HG02642 (cell line): ENCODE results near the gene SDHA.
"Not testable (repeated sequence)": the region's sequence is repeated elsewhere in the genome, so short reads cannot be mapped to it uniquely, and the experiment has no call there.

Source experiments
- ATAC-seq: cut with Tn5 transposase; IDR thresholded peaks from one replicate; pipeline ENCODE4 v1.9.1; 2021; ENCODE audit warnings: mild to moderate bottlenecking; ENCODE audit not compliant: unreplicated experiment, poor library complexity

Gene SDHA

DNA sequence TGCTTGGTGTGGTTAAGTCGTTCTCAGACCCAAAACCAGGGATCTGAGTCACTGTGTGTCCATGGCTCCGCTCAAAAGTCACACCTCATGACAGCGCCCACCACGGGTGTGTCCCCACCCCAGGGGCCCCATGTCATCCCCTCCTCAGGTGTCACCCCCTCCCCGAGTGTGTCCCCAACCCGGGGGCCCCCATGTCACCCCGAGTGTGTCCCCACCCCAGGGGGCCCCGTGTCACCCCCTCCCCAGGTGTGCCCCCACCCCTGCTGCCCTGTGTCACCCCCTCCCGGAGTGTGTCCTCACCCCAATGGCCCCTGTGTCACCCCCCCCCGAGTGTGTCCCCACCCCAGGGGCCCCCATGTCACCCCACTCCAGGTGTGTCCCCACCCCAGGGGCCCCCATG, 21.8 kb upstream of the SDHA start:
- ATAC-seq: no peak

DNA sequence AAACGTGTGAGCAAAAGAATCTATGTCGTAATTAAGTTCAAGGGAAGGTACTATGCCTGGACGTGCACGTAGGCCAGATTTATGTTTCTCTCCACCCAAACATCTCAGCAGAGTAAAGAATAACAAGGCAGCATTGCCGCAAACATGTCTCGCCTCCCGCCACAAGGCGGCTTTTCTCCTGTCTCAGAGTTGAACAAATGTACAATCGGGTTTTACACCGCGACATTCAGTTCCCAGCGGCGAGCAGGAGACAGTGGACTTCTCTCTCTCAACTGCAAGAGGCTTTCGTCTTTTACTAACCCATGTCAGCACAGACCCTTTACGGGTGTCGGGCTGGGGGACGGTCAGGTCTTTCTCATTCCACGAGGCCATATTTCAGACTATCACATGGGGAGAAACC, 21.1 kb upstream of the SDHA start:
- ATAC-seq: not testable (repeated sequence)

DNA sequence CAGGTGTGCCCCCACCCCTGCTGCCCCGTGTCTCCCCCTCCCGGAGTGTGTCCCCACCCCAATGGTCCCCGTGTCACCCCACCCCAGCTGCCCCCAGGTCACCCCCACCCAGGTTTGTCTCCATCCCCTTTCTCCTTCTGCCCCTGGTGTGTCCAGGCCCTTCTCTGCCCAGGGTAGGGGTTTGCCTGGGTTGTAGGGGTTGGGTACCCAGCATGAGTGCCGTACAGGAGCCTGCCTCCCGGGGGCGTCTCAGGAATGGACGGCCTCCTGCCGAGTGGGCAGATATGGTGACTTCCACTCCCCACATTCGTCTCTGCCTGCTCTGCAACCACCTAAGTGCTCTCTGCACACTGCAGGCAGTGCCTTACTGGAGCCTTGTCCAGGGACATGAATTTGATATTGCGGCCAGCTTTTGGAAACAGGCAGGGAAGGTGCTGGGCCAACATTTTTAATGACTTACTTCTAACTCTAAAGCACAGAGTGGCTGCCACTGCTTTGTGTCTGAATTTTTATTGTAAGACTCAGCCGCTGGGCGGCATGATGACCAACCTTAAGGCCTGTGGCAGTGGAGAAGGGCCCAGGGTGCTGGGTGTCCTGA, 20.1 kb upstream of the SDHA start:
- ATAC-seq: no peak

- ATAC-seq: no peak
Observed at GRCh38 chr5:198516-199196, 19.5 kb upstream of the SDHA start.

GRCh38 chr5:199197-199949, 18.7 kb upstream of the SDHA start:
- no peak for ATAC-seq

DNA sequence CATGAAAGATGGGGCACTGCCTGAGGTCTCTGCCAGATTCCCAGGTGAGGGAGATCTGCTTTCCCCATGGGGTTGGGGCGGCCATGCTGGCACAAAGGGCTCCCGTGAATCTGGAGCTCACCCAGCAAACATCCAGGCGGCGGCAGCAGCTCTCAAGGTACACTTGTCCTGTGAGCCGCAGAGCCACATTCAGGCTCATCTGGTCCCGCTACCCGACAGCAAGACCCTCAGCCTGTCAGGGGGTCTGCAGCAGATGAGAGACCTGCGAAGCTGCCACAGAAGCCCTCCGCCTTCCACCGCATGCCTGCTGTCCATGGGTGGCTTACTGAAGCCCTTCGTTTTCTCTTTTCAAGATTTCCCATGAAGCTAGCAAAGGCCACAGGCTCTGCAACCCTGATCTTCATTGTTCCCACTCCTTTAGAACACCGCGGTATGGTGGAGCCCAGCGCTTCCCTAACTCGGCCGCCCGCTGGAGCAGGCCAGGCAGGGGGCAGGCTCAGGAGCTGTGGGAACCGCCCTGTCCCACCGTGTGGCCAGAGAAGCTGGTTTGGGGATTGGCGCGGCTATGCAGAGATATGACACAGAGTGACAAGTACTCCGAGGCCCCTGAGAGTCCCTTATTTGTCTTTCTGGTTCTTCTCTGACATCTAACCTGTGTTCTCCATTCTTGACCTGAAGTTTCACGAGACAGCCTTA, 18.0 kb upstream of the SDHA start:
- no peak for ATAC-seq

DNA sequence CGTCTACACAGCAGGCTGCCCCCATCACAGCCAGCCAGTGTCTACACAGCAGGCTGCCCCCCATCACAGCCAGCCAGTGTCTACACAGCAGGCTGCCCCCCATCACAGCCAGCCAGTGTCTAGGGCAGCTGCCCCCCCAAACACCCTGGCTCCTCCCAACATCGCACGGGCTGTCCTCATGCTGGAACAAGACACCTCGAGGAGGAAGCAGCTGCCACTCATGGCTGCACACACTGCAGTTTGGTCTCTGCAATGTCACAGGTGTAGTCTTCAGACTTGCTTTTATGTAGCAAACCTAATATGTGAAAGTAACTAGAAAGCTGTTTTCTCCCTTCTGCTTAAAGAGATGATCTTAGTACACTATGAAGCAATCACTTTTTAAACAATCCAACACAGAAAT, 17.1 kb upstream of the SDHA start:
- ATAC-seq: no peak

GRCh38 chr5:201672-202071, 16.4 kb upstream of the SDHA start:
- ATAC-seq: no peak

DNA sequence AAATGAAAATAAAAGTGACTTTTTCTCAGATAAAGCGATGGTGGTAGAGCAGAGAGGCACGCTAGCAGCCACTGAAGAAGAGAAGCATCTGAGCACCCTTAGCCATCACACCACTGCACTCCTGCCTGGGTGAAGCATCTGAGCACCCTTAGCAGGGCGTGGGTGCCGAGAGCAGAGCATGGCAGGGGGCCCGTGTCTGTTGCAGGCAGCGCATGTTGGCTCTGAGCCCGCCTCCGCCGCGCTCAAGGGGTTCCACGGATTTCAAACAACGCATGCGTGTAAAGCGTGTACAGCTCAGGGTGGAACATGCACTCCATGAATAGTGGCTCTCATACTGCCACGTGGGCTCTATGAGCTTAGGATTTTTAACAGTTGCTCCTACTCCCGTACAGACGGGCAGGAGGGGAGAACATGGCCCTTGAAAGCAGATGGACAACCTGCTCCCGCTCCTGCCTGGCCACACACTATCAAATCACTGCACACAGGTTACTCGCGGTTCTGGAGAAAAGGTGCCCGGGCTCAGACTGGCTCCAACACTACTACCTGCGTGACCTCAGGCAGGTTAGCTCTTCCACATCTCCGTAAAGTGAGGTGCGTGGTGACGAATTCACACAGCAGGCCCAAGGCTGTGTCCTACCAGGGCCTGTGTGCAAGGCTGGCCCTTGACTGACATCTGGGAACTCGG, 14.7 kb upstream of the SDHA start:
- no peak for ATAC-seq

- ATAC-seq: no peak
Observed at GRCh38 chr5:204001-204400, 14.1 kb upstream of the SDHA start.

DNA sequence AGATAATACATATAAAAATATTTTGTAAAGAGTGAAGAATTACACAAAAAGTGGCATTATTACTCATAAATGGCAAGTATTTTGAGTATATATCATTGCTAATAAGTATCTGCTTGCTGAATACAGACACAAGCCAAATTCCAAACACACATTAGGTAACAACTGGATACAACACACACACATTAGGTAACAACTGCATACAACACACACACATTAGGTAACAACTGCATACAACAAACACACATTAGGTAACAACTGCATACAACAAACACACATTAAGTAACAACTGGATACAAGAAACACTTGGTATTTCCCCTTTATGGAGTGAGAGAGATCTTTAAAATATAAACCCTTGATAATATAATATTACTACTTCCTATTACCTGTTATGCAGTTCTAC, 13.7 kb upstream of the SDHA start:
- no peak for ATAC-seq

DNA sequence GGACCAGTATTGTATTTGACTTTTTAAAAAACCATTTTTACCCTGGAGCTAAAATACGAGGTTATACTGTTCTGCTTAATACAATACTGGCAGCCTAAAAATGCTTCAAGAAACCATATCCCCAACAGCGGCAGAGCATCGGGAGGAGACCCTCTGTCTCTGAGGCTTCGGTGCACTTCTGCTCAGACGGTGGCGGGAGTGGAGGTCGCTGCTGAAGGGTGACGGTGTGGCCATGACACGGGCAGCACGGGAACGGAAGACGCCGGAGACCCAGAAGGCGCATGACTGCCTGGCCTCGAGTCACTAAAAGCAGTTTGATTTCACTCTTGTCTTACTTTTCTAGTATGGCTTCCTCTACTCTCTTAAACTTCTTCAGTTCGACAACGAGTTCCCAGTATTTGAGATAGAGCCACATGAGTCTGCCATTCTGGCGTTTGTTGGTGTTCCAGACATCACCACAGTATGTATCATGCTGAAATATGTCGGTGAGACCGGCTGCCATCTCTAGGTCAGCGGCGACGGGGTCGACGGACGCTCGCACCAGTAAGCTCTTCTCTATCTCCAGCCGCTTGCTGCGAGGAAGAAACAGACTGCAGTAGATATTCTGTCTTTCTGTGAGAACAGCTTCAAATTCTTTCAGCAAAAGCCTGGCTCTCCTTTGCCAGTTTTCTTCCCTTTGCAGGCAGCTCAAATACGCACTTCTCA, 13.0 kb upstream of the SDHA start:
- no peak for ATAC-seq

GRCh38 chr5:206406-206805, 11.7 kb upstream of the SDHA start:
- ATAC-seq: no peak

DNA sequence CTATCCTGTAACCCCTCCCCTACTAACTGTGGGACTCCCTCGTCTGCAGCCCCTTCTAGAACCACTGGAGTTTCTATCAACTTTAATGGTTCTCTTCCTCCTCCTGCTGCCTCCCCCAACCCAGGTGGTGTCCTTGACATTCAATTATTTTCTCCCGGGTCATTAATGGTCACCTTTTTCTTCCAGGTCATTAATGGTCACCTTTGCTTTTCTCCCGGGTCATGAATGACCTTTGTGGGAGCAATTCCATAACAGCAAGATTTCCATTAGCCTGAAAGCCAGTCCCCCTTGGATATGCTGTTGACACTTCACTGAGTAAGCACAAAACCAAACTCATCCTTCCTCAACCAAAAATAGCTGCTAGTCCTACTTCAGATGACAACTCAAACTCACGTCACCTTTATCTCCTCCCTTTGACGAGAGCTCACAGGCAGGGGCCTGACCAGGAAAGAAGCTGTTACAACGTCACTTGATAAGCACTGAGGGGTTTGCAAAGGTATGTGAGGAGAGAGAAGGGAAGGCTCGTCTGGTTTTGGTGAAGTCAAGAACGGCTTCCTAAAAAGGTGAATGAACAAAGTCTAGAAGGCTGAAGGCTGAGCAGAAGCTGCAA, 11.1 kb upstream of the SDHA start:
- no peak for ATAC-seq

- ATAC-seq: no peak
Observed at GRCh38 chr5:207599-207998, 10.5 kb upstream of the SDHA start.

GRCh38 chr5:208449-209114, 9.5 kb upstream of the SDHA start:
- ATAC-seq: no peak

DNA sequence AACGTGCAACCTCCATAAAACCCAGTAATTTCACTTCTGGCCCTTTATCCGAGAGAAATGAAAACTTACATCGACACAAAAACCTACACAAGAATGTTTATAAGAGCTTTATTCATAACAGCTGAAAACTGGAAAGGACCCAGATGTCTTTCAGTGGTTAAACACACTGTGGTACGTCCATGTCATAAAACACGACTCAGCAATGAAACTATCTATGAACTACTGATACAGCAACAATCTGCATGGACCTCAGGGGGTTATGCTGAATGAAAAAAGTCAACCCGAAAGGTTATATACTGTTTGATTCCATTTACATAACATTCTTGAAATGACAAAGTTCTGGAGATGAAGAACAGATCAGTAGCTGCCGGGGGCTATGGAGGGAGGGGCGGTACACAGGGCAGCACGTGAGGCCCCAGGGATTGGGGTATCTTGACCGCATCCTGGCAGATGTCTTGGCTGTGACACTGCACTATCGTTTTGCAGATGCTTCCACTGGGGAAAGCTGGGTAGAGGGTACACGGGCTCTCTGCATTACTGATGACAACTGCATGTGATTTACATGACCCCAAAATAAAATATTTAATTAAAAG, 4.2 kb upstream of the SDHA start:
- no peak for ATAC-seq

DNA sequence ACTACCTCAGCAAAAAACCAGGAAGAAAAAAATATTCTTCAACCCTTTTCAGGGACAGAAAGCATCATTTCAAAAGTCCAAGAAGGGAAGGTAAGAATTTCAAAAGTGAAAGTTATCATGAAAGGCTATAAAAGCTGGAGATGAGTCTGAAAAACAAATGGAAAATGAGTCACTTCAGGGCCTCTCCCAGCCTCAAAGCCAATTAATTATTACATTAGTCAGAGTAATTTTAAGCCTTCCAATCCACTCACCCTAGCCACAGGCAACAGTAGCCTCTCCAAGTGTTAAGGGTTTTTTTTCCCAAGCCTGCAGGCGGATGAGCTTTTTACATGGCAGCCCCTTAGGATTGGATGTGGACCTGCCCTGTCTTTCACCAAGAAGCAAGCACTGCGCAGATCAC, 2.9 kb upstream of the SDHA start:
- ATAC-seq: not testable (repeated sequence)

DNA sequence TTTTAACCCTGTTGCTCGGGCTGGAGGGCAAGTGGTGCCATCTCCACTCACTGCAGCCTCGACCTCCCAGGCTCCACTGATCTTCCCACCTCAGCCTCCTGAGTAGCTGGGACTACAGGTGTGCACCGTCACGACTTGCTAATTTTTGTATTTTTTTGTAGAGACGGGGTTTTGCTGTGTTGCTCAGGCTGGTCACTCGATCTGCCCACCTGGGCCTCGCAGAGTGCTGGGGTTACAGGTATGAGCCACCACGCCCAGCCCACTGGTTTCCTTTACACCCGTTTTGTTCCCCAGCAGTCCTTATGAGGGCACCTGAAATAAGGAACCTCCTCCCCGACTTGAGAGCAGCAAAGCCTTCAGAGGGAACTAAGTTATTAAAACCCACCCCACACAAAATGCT, 2.0 kb upstream of the SDHA start:
- not testable (repeated sequence) for ATAC-seq
